SIG-M5 (cell line): Measurements from ENCODE around the gene IFI30.
"Not testable (repeated sequence)": the region's sequence is repeated elsewhere in the genome, so short reads cannot be mapped to it uniquely, and the experiment has no call there.

ENCODE experiments used
- DNase-seq: peaks from one replicate; lab custom pipeline; 2025; lab: John Stamatoyannopoulos, UW

Gene IFI30

GRCh38 chr19:18203408-18203862 is 29.8 kb downstream of the IFI30 start:
- DNase-seq = no peak

DNA sequence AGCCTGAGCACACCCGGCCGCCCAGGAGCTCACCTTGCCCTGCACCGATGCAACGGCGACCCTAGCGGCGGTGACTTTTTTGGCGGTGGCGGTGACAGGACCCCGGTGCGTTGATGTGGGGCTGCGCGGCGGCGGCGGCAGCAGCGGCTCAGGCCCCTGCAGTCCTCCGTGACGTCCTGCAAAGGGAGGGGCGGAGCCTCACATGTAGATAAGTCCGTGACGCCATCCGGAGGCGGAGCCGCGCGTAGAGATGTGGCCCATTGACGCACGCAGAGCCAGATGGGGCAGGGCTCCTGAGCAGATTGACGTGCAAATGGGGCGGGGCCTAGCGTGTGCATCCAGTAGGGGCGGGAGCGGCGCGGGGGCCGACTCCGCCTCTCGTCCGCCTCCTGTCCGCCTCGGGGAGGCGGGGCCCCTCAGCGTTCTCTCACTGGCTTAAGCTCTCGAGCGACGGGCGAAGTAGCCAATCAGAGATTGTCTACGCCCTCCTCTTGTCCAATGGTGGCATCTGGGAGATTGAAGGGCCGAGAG is 30.3 kb downstream of the IFI30 start, which contains the start of gene RAB3A:
Gene RAB3A (minus strand): TSS at position 180 of the 531 bp plus-strand sequence. CDS start 1,302 bp downstream, outside the sequence.
- peak; percentile 92 for DNase-seq

DNA sequence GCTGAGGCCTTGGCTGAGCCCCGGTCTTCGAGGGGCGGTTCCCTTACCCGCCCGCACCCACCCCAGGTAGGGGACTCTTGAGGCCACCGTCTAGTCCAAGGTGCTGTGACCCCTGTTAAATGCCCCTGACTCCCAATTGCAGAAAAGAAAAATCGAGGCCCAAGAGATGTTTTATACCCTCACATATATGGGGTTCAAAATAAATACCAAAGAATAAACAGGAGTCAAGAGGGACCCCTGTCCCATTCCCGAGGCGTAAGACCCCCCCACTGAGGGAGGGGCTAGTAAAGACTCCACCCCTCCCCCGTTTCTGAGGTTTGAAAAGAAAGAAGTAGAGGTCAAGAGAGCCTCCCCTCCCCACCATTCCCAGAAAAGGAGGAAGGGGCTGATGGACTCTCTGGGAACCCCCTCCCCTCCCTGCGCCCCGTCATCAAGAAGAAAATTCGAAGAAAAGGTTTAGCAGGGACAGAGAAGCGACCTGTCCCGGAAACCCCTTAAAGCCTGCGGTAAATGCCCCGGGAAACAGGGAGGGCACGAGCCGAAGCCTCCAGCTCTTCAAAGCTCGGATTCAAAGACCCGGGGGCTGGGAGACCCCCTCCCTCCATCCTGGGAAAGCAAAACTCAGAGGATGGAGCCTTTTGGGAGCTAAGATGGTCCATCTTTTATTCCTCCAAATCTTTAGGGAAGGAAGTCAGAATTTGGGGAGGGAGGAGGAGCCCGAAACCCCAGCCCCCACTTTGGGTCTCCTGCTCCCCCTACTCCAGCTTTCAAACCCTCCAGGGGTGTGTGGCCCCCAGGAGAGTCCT is 31.0 kb downstream of the IFI30 start:
- DNase-seq = no peak

- DNase-seq = no peak
Measured at GRCh38 chr19:18205200-18205892, 31.7 kb downstream of the IFI30 start.

DNA sequence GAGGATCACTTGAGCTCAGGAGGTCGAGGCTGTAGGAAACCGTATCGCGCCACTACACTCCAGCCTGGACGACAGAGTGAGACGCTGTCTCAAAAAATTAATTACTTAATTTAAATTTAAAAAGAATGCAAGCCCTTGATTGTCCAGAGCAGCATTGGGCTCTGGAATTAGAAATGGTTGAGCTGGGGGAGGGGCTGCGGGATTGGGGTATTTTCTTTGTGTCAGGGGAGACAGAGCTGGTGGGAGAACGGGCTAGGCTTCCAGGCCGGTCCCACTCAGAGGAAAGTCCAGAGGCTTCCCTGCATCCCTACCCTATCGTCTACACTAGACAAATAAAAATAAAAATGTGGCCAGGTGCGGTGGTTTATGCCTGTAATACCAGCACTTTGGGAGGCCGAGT is 32.4 kb downstream of the IFI30 start:
- DNase-seq = no peak

GRCh38 chr19:18208098-18208951 is 34.7 kb downstream of the IFI30 start:
- DNase-seq = no peak

- DNase-seq = not testable (repeated sequence)
Measured at GRCh38 chr19:18209912-18210311, 36.3 kb downstream of the IFI30 start.

GRCh38 chr19:18211683-18212082 is 38.1 kb downstream of the IFI30 start:
- no peak for DNase-seq

DNA sequence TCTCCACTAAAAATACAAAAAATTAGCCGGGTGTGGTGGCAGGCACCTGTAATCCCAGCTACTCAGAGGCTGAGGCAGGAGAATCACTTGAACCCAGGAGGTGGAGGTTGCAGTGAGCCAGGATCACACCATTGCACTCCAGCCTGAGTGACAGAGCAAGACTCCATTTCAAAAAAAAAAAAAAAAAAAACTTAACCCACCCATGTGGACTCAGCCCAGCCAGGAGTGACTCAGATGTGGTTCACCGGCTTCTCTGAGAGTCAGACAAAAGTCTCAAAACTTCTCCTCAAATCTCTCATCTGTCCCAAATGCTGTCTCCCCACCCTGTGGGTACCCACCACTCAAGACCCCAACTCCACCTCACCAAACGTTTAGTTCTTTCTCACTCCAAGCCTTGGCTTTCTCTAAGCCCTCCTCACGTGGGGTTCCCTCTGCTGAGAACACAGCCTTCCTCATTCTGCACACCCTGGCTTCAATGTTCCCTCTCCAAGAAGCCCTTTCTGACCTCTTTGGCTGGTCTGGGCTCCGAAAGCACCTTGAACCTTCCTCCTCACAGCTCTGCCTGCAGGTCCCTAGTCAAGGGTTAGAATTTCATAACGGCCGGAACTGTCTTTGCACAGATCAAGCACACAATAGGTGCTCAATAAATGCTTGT is 41.3 kb downstream of the IFI30 start:
- DNase-seq = no peak

GRCh38 chr19:18216789-18217188 is 43.2 kb downstream of the IFI30 start:
- no peak for DNase-seq

DNA sequence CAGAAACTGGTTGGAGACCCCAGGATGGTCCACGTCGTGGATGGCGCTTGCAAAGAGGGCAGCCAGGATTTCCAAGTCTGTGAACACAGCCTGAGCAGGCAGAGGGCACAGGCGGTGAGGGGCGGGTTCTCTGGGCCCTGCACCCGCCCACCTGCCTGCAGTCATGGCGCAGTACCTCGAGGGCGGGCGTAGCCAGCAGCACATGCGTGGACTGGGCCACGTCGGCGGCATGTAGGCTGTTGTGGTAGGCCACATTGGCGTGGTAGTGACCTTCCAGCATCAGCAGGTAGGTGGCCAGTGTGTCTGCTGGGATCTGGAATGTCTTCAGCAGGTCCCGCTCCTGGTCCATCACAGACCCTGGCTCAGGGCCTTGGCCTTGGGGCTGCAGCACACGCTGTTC is 44.5 kb downstream of the IFI30 start:
- DNase-seq = no peak

DNA sequence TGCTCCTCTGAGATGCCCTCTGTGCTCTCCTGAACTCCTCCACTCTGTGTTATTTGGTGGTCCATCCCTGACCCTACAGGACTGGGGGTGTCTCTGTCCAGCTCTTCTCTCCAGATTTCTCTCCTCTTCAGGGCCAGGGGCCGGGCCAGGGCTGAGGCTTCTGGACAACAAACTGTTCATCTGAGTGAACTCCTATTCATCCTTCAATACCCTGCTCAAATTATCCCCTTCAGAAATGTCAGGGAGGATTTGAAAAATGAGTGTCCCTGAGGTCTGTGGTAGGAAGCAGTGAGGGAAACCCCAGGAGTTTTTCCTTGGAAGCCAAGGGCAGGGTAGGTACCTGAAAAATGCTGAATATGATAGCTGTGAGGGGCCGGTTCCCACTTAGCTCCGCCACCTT is 45.0 kb downstream of the IFI30 start:
- no peak for DNase-seq

- DNase-seq = no peak
Measured at GRCh38 chr19:18219911-18220631, 46.5 kb downstream of the IFI30 start.

DNA sequence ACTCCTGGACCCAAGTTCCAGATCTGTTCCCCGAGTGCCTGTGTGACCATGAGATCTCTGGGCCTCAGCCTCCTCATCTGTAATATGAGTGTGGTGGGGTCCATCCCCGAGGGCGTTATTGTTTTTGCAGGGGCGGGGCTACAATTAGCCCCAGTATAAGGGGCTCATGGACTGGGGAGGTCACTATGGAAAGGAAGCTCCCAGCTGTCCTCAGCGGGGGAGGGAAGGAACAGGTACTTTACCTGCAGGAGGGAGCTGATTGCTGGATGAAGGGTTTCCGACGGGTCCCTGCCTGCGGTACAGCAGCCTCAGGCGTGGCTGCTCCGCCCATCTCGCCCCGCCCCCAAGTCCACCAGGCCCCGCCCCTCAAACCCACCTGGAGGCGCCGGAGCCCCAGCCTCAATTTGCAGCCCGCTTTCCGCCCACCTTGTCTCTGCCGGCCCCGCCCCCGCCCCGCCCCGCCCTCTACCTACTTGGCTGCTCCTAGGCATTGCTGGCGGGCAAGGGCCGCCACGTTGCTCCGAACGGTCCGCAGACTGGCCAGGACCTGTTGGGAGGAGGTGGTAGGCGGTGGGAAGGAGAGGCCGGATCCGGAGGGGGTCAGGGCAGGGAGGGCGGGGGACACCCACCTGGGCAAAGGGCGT is 47.1 kb downstream of the IFI30 start:
- no peak for DNase-seq

DNA sequence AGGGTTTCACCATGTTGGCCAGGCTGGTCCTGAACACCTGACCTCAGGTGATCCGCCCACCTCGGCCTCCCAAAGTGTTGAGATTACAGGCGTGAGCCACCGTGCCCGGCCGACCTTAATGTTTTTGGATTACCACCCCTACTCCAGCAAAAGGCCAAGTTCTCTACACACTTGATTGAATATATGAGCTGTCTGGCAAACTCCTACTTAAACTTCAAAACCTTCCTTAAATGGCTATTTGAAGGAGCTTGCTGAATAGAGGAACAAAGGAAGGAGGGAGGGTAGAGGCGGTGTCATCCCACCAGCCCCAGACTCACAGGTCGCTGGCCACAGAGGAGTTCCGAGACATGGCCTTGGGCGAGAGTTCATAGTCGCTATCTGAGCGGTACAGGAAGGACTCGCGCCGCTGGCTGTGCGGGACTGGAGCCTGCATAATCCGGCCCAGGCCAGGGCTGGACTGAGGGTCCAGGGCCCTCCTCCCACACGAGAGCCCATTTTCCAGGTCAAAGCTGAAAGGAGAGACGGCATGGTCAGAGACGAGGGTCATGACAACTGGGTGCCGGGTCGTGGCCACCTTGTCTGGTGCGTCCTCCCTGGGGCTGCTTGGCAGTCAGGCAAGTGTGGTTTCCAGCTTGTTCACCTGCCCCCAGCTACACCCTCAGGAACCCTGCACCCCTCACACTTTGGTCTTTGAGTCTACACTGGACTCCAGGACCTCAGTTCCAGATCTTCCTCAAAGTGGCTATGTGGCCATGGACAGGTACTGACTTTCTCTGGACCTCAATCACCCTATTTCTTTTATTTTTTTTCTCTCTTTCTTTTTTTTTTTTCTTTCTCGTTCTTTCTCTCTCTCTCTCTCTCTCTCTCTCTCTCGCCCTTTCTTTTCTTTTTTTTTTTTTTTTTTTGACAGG is 48.5 kb downstream of the IFI30 start:
- DNase-seq = no peak

GRCh38 chr19:18223860-18224524 is 50.4 kb downstream of the IFI30 start:
- no peak for DNase-seq

DNA sequence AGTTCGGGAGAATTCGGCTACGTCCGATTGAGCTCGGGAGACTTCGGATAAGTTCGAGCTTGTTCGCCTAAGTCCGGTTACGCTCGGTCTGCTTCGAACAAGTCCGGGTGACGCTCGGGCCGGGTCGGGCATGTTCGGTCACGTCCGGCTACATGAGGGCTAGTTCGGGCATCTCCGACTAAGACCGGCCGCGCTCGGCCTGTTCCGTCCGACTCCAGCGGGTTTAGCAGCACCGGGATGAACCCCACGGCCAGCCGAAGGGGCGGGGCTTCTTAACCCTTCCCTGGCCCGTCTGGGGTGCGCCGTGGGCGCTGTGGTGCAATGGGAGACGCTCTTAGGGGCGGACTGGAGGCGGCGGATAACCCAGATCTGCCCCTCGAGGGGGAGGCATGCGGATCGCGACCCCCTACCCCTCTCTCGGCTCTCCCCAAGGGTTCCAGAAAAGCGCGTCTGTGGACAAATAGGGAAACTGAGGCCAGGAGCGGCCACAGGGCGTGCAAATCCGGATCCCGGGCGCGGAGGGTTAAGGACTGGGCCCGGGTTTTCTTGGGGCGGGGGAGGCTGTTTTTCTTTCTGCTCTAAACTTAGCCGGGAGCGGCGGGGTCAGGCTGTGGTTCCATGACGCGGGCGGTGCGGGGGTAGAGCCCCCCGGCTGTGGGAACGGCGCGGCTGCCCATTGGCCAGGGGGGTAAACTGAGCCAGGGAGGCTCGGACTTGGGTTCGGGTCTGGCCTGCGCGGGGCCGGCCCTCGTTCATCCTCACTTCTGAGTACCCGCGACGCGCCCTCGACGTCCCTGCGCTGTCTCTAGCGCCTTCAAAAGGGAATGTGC is 51.1 kb downstream of the IFI30 start:
- peak; percentile 47 for DNase-seq

- DNase-seq = no peak
Measured at GRCh38 chr19:18225355-18225701, 51.7 kb downstream of the IFI30 start.
